RPMI8226 (cell line): ENCODE data around the gene TSNAX.
"Not testable (repeated sequence)": the region's sequence is repeated elsewhere in the genome, so short reads cannot be mapped to it uniquely, and the experiment has no call there.

Experiments used
- DNase-seq: peaks from one replicate; pipeline ENCODE4 v3.0.0-alpha.2; 2015

TSNAX gene

GRCh38 chr1:231564373-231564772 is 35.9 kb downstream of the TSNAX start:
- DNase-seq, result no peak

GRCh38 chr1:231566496-231566895 is 38.0 kb downstream of the TSNAX start:
- no peak for DNase-seq

- not testable (repeated sequence) for DNase-seq
These were observed 41.8 kb downstream of the TSNAX start for GRCh38 chr1:231570262-231570661.

GRCh38 chr1:231571904-231572303 is 43.4 kb downstream of the TSNAX start:
- DNase-seq, result no peak

- DNase-seq, result no peak
These were observed 47.0 kb downstream of the TSNAX start for GRCh38 chr1:231575472-231575871.

- DNase-seq, result no peak
These were observed 48.6 kb downstream of the TSNAX start for GRCh38 chr1:231576804-231577718.

GRCh38 chr1:231580874-231581273 is 52.4 kb downstream of the TSNAX start:
- DNase-seq, result no peak

GRCh38 chr1:231581859-231582258 is 53.4 kb downstream of the TSNAX start:
- no peak for DNase-seq

GRCh38 chr1:231583376-231583775 is 54.9 kb downstream of the TSNAX start:
- DNase-seq, result no peak

- DNase-seq, result peak; percentile 17
These were observed 55.6 kb downstream of the TSNAX start for GRCh38 chr1:231584117-231584516.

GRCh38 chr1:231584921-231585320 is 56.5 kb downstream of the TSNAX start:
- no peak for DNase-seq

- DNase-seq, result peak; percentile 62
These were observed 62.2 kb downstream of the TSNAX start for GRCh38 chr1:231590453-231591198.

GRCh38 chr1:231591466-231591865 is 63.0 kb downstream of the TSNAX start:
- no peak for DNase-seq

GRCh38 chr1:231592809-231593208 is 64.3 kb downstream of the TSNAX start:
- no peak for DNase-seq

GRCh38 chr1:231593264-231593663 is 64.8 kb downstream of the TSNAX start:
- not testable (repeated sequence) for DNase-seq

- no peak for DNase-seq
These were observed 65.7 kb downstream of the TSNAX start for GRCh38 chr1:231594123-231594522.

GRCh38 chr1:231594749-231595148 is 66.3 kb downstream of the TSNAX start:
- DNase-seq, result no peak

- DNase-seq, result no peak
These were observed 67.9 kb downstream of the TSNAX start for GRCh38 chr1:231596337-231596791.

GRCh38 chr1:231597971-231598370 is 69.5 kb downstream of the TSNAX start:
- DNase-seq, result no peak

- no peak for DNase-seq
These were observed 72.0 kb downstream of the TSNAX start for GRCh38 chr1:231600458-231600976.

GRCh38 chr1:231601824-231602672 is 73.6 kb downstream of the TSNAX start:
- no peak for DNase-seq

- DNase-seq, result no peak
These were observed 74.2 kb downstream of the TSNAX start for GRCh38 chr1:231602673-231602984.
